OCI-LY1 (cell line): ENCODE results near the gene LARP4.

ENCODE experiments used
- H2AFZ ChIP-seq: fragments of 200-600 bp; sonication (generic), shearing (Covaris generic); 2 replicates; pipeline ENCODE4 v1.6.0; 2014; ENCODE audit warnings: antibody characterized with exemption, mild to moderate bottlenecking, low read length
- H3F3A ChIP-seq: fragments of 200-600 bp; sonication (generic), shearing (Covaris generic); 2 replicates; pipeline ENCODE4 v1.6.0; 2014; ENCODE audit warnings: mild to moderate bottlenecking, antibody characterized with exemption, low read length, moderate library complexity; ENCODE audit not compliant: insufficient read depth
- H3K27ac ChIP-seq: fragments of 200-600 bp; sonication (generic); 2 replicates; pipeline ENCODE4 v1.5.1; 2014; ENCODE audit warnings: low read length, mixed run types, mild to moderate bottlenecking, low read depth; ENCODE audit not compliant: poor library complexity, severe bottlenecking
- H3K27me3 ChIP-seq: fragments of 200-600 bp; sonication (generic); 2 replicates; pipeline ENCODE4 v1.6.0; 2014; ENCODE audit warnings: antibody characterized with exemption, mild to moderate bottlenecking, low read length, moderate library complexity; ENCODE audit not compliant: insufficient read depth
- H3K36me3 ChIP-seq: fragments of 200-600 bp; sonication (generic); 2 replicates; pipeline ENCODE4 v1.6.1; 2014; ENCODE audit warnings: mild to moderate bottlenecking, antibody characterized with exemption, low read length, moderate library complexity, mixed read lengths; ENCODE audit not compliant: insufficient read depth
- H3K4me1 ChIP-seq: fragments of 200-600 bp; sonication (generic); 2 replicates; pipeline ENCODE4 v1.5.1; 2014; ENCODE audit warnings: mild to moderate bottlenecking, low read length, moderate library complexity; ENCODE audit not compliant: insufficient read depth, severe bottlenecking
- H3K4me2 ChIP-seq: fragments of 200-600 bp; sonication (generic), shearing (Covaris generic); 2 replicates; pipeline ENCODE4 v1.6.1; 2014; ENCODE audit warnings: low read length
- H3K4me3 ChIP-seq: fragments of 200-600 bp; sonication (generic); 2 replicates; pipeline ENCODE4 v1.5.1; 2014; ENCODE audit warnings: low read length, low read depth, mild to moderate bottlenecking, mixed read lengths; ENCODE audit not compliant: poor library complexity, severe bottlenecking
- H3K79me2 ChIP-seq: fragments of 200-600 bp; shearing (Covaris generic); 2 replicates; pipeline ENCODE4 v1.6.1; 2016; ENCODE audit warnings: mixed run types, low read length, mixed read lengths; ENCODE audit not compliant: insufficient read depth
- H3K9ac ChIP-seq: fragments of 200-600 bp; sonication (generic), shearing (Covaris generic); 2 replicates; pipeline ENCODE4 v1.6.1; 2014; ENCODE audit warnings: mild to moderate bottlenecking, low read length, mixed read lengths
- H3K9me2 ChIP-seq: fragments of 200-600 bp; sonication (generic), shearing (Covaris generic); 2 replicates; pipeline ENCODE4 v1.6.1; 2014; ENCODE audit warnings: low read depth, mild to moderate bottlenecking, low read length, mixed read lengths
- H3K9me3 ChIP-seq: fragments of 200-600 bp; shearing (Covaris generic); 2 replicates; pipeline ENCODE4 v1.6.1; 2014; ENCODE audit warnings: low read length, mixed read lengths
- H4K20me1 ChIP-seq: fragments of 200-600 bp; sonication (generic), shearing (Covaris generic); 2 replicates; pipeline ENCODE4 v1.6.0; 2016; ENCODE audit warnings: mild to moderate bottlenecking, low read length; ENCODE audit not compliant: insufficient read depth
- EZH2 ChIP-seq: fragments of 200-600 bp; sonication (generic), shearing (Covaris generic); IDR thresholded peaks from 2 replicates; pipeline ENCODE4 v1.8.0; 2017; ENCODE audit warnings: borderline replicate concordance, mixed run types, mild to moderate bottlenecking, antibody characterized with exemption, low read length, moderate library complexity, mixed read lengths
- TF ChIP-seq, protein P1 (sequence below): fragments of 200-600 bp; sonication (generic), shearing (Covaris generic); IDR thresholded peaks from 2 replicates; pipeline ENCODE4 v1.5.1; 2017; ENCODE audit warnings: mild to moderate bottlenecking, antibody characterized with exemption, low read length, moderate library complexity, mixed read lengths

LARP4 gene

DNA sequence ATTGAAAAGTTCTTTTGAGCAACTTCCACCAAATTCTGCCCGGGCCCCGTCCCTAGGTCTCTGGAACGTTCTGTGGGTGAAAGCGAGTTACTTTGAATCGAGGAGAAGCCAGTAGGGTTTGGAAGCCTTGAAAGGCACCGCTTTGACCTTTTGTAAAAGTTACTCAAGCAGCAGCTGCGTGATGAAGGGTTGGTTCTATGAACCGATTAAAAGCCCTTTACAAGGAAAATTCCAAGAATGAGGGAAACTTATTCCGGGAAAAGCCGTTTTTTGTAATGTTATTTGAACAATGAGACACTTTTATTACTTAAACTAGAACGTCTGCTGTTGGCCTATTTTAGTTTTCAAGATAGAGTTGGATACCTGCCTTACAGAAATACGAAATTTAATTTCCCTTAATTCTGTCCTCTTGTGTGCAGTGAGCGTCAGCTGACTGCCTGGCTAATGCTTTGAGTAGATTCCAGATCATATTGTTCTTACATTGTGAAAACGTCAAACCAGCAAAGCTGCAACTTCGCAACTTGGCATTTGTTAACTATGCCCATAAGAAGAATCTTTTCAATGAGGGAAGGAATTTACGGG lies 906 bp downstream of the LARP4 start:
- TF ChIP-seq EZH2 = no peak
- TF ChIP-seq, protein P1, sequence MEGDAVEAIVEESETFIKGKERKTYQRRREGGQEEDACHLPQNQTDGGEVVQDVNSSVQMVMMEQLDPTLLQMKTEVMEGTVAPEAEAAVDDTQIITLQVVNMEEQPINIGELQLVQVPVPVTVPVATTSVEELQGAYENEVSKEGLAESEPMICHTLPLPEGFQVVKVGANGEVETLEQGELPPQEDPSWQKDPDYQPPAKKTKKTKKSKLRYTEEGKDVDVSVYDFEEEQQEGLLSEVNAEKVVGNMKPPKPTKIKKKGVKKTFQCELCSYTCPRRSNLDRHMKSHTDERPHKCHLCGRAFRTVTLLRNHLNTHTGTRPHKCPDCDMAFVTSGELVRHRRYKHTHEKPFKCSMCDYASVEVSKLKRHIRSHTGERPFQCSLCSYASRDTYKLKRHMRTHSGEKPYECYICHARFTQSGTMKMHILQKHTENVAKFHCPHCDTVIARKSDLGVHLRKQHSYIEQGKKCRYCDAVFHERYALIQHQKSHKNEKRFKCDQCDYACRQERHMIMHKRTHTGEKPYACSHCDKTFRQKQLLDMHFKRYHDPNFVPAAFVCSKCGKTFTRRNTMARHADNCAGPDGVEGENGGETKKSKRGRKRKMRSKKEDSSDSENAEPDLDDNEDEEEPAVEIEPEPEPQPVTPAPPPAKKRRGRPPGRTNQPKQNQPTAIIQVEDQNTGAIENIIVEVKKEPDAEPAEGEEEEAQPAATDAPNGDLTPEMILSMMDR = no peak
- H4K20me1 ChIP-seq = no peaks in the 10 kb centered on the region
- H3K27me3 ChIP-seq = no peaks in the 10 kb centered on the region
- no peaks in the 10 kb centered on the region for H3F3A ChIP-seq
- no peaks in the 10 kb centered on the region for H3K9me2 ChIP-seq
- peak overlapping the region; percentile 82 for H3K27ac ChIP-seq
- H2AFZ ChIP-seq = no peak overlapping the region
- peaks cover 12% of the 10 kb centered on the region for H3K36me3 ChIP-seq
- peaks cover 23% of the 10 kb centered on the region for H3K4me1 ChIP-seq
- H3K4me2 ChIP-seq = peak overlapping the region; percentile 86
- peak overlapping the region; percentile 86 for H3K9ac ChIP-seq
- no peaks in the 10 kb centered on the region for H3K9me3 ChIP-seq
- peak overlapping the region; percentile 88 for H3K4me3 ChIP-seq
- peaks cover 54% of the 10 kb centered on the region for H3K79me2 ChIP-seq

DNA sequence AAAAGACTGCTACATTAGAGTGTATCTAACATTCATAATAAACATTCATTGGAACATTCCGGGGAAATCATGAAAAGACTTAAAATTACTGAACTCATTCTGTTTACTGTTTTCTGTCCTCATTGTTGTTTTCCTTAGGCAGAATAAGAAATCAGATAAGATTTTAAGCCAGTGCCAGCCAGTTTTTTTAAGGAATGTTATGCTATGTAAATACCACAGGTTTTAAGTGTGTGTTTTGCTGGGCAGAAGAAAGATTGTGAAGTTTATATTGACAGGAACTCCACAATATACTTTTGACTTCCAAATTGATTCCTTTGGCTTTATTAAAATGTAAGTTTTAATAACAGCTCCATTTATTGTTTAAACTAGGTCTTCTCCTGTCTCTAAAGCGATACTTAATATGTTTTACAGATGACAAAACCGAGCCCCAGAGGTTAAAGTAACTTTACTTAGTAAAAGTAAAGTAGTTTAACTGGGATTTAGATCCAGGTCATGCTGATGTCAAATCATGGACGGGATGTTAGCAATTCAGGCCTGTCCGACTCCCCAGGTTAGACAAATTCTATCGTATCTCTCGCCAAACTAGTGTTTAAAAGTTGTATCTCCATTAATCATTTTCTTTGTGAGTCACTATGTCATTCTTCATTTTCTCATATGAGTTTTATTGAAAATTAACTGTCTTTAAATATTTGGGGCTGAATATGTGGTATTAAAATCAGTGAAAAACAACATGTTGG lies 1.7 kb downstream of the LARP4 start:
- Histone ChIP-seq H3K36me3 (peaks cover 13% of the 10 kb centered on the region), H3K9me3 (no peaks in the 10 kb centered on the region), H3K4me2 (peak overlapping the region; percentile 86), H4K20me1 (no peaks in the 10 kb centered on the region), H3K27ac (peak overlapping the region; percentile 82), H3K27me3 (no peaks in the 10 kb centered on the region), H3K4me3 (peak overlapping the region; percentile 88), H3K9me2 (no peaks in the 10 kb centered on the region), H2AFZ (no peak overlapping the region), H3F3A (no peaks in the 10 kb centered on the region), H3K4me1 (peaks cover 23% of the 10 kb centered on the region), H3K9ac (peak overlapping the region; percentile 86), H3K79me2 (peaks cover 62% of the 10 kb centered on the region)
- no peak for TF ChIP-seq EZH2
- TF ChIP-seq, protein P1 = no peak

DNA sequence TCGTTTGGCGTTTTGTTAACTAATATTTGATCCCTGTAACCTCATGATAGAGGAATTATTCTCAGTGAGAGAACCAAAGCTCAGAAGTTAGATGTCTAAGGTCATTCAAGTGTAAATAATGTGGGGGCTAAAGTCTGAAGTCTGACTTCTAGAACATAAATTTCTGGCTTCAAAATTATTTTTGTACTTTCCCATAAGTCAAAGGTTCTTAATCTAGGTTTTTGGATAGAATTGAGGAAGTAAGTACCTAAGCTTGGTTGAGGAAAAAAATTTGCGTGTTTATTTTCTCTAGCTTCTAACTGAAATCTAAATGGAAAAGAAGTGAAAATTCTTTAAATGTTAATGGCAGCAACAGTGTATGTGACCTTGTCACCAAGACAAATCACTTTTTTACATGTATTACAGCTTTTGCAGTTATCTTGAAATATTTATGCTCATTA lies 2.3 kb downstream of the LARP4 start:
- H3K36me3 ChIP-seq = peaks cover 18% of the 10 kb centered on the region
- peak overlapping the region; percentile 58 for H3K27ac ChIP-seq
- peak overlapping the region; percentile 86 for H3K9ac ChIP-seq
- H3K79me2 ChIP-seq = peaks cover 68% of the 10 kb centered on the region
- no peaks in the 10 kb centered on the region for H3F3A ChIP-seq
- no peaks in the 10 kb centered on the region for H3K9me3 ChIP-seq
- no peak overlapping the region for H2AFZ ChIP-seq
- no peaks in the 10 kb centered on the region for H3K27me3 ChIP-seq
- TF ChIP-seq EZH2 = no peak
- TF ChIP-seq, protein P1 = no peak
- H3K4me3 ChIP-seq = peak overlapping the region; percentile 88
- H4K20me1 ChIP-seq = no peaks in the 10 kb centered on the region
- no peaks in the 10 kb centered on the region for H3K9me2 ChIP-seq
- peak overlapping the region; percentile 86 for H3K4me2 ChIP-seq
- peaks cover 23% of the 10 kb centered on the region for H3K4me1 ChIP-seq
